K562 (cell line): ENCODE measurements around the gene NAIF1. TPM values are rescaled to one million over a fixed set of nuclear protein-coding genes. Genes with fewer than 3 reads are reported as not detected.

ENCODE experiments used
- BCOR ChIP-seq: fragments of 450-650 bp; IDR thresholded peaks from 2 replicates; pipeline ENCODE4 v1.6.1; 2016
- CREB1 ChIP-seq, 2 experiments: sonication (generic) in 1 of 2; formaldehyde crosslinking in 1 of 2; IDR thresholded peaks; 2 replicates each; pipeline versions ENCODE4 v1.6.1 to v1.8.0; 2012 to 2022; ENCODE audit warnings: inconsistent platforms in 1 of 2, mild to moderate bottlenecking in 1 of 2, missing genetic modification reagents in 1 of 2, moderate library complexity in 1 of 2
- FOSL1 ChIP-seq: fragments of 200-800 bp; sonication (Bioruptor generic); conservative IDR thresholded peaks from 2 replicates; pipeline ENCODE4 v1.6.1; 2016; ENCODE audit warnings: missing genetic modification characterization, missing compliant biosample characterization
- HOXB6 ChIP-seq: fragments of 250-450 bp; sonication (Bioruptor Pico); IDR thresholded peaks from 2 replicates; pipeline ENCODE4 v1.5.1; 2022; ENCODE audit warnings: mild to moderate bottlenecking, borderline replicate concordance
- MLLT1 ChIP-seq, 2 experiments: fragments of 450-650 bp; IDR thresholded peaks; 2 replicates each; pipeline ENCODE4 v1.6.1; 2016
- MTA1 ChIP-seq: fragments of 450-650 bp; IDR thresholded peaks from 2 replicates; pipeline ENCODE4 v1.6.1; 2017; ENCODE audit warnings: borderline replicate concordance
- NR4A1 ChIP-seq, 2 experiments: fragments of 250-450 bp in 1 of 2; fragments of 450-650 bp in 1 of 2; sonication (Bioruptor Pico) in 1 of 2; IDR thresholded peaks; 2 replicates each; pipeline versions ENCODE4 v1.4.0 to v1.6.1; 2016 to 2020; ENCODE audit warnings: mild to moderate bottlenecking in 2 of 2, missing compliant biosample characterization in 1 of 2, missing genetic modification characterization in 1 of 2, moderate library complexity in 1 of 2
- PHB ChIP-seq: fragments of 250-450 bp; sonication (Bioruptor Pico); IDR thresholded peaks from 2 replicates; pipeline ENCODE4 v1.5.0; 2021
- POLR2G ChIP-seq: fragments of 200-400 bp; formaldehyde crosslinking; IDR thresholded peaks from 2 replicates; pipeline ENCODE4 v1.6.1; 2017; ENCODE audit warnings: low read depth, mild to moderate bottlenecking, antibody characterized with exemption, low read length, moderate library complexity
- RFX5 ChIP-seq: IDR thresholded peaks from 2 replicates; pipeline ENCODE4 v1.6.1; 2011; ENCODE audit warnings: low read depth, mild to moderate bottlenecking, improper control_type of control experiment, low read length
- SMARCE1 ChIP-seq: fragments of 450-650 bp; IDR thresholded peaks from 2 replicates; pipeline ENCODE4 v1.7.1; 2016; ENCODE audit warnings: mild to moderate bottlenecking
- ZNF280B ChIP-seq: fragments of 250-450 bp; sonication (Bioruptor Pico); IDR thresholded peaks from 2 replicates; pipeline ENCODE4 v1.5.1; 2021; ENCODE audit warnings: mild to moderate bottlenecking
- polyA plus RNA-seq, 8 experiments: library from polyadenylated mRNA; depleted of rRNA in 4 of 8; stranded (reverse) in 5 of 8; unstranded in 3 of 8; fragments of >200 nt; fragmentation: Nextera tagmentation in 2 of 8; fragmentation: Illumina TruSeq in 1 of 8; extraction: Ambion mirVana in 2 of 8; extraction: Trizol in 1 of 8; gene quantifications; 2 replicates each; pipeline versions ENCODE4 v1.2.1 to v1.2.3, GENCODE V29; 2011 to 2014; ENCODE audit warnings: inconsistent platforms in 1 of 8, missing spikeins in 1 of 8
- total RNA-seq, 7 experiments: library from RNA; depleted of rRNA in 6 of 7; stranded (reverse); fragments of >200 nt in 6 of 7; fragmentation: Illumina TruSeq in 2 of 7; extraction: Trizol in 2 of 7; gene quantifications; 2 replicates each; pipeline versions ENCODE4 v1.2.1 to v1.2.3, GENCODE V29; 2011 to 2021; ENCODE audit warnings: low replicate concordance in 1 of 7
- TF ChIP-seq, protein P1 (sequence below), 2 experiments: fragments of 450-650 bp in 1 of 2; sonication (generic) in 1 of 2; formaldehyde crosslinking in 1 of 2; IDR thresholded peaks; 2 replicates each; pipeline versions ENCODE4 v1.7.1 to v1.9.0; 2016 to 2022; ENCODE audit warnings: inconsistent platforms in 1 of 2, mild to moderate bottlenecking in 1 of 2, missing genetic modification reagents in 1 of 2
- TF ChIP-seq, protein P2 (sequence below): fragments of 450-650 bp; formaldehyde crosslinking; IDR thresholded peaks from 2 replicates; pipeline ENCODE4 v1.4.0; 2020; ENCODE audit warnings: mild to moderate bottlenecking, moderate library complexity

NAIF1 gene
- total and polyA plus RNA-seq, 9 of the 15 experiments (the other 6 are each of a cell fraction or from before 2014, with no cell fraction given) = 4.8 to 26.6 (median 17.2) TPM

DNA sequence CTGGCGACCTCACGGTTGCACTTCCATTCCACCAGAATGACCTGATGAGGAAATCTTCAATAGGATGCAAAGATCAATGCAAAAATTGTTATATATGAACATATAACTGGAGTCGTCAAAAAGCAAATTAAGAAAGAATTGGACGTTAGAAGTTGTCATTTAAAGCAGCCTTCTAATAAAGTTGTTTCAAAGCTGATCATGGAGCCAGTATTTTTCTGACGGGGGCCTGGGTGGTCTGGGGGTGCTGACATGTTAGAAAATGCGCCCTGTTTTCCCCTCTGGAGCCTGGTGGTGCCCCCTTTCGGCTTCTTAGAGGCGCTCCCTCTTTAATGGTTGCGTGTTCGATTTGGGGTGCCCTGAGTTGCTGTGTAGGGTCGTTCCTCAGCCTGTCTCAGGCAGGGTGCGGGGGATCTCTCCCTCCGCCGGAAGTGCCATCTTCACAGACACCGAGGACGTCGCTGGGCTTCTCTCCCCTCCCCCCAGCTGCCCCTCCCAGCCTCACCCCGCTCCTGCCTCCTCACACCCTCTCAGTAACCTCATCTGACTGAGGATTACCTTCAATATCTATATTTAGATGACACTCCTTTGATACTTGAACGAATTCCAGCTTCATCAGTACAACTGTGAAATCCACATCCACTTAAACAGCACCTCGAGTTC is 42.1 kb upstream of the NAIF1 start (continued):
- TF ChIP-seq, protein P1, sequence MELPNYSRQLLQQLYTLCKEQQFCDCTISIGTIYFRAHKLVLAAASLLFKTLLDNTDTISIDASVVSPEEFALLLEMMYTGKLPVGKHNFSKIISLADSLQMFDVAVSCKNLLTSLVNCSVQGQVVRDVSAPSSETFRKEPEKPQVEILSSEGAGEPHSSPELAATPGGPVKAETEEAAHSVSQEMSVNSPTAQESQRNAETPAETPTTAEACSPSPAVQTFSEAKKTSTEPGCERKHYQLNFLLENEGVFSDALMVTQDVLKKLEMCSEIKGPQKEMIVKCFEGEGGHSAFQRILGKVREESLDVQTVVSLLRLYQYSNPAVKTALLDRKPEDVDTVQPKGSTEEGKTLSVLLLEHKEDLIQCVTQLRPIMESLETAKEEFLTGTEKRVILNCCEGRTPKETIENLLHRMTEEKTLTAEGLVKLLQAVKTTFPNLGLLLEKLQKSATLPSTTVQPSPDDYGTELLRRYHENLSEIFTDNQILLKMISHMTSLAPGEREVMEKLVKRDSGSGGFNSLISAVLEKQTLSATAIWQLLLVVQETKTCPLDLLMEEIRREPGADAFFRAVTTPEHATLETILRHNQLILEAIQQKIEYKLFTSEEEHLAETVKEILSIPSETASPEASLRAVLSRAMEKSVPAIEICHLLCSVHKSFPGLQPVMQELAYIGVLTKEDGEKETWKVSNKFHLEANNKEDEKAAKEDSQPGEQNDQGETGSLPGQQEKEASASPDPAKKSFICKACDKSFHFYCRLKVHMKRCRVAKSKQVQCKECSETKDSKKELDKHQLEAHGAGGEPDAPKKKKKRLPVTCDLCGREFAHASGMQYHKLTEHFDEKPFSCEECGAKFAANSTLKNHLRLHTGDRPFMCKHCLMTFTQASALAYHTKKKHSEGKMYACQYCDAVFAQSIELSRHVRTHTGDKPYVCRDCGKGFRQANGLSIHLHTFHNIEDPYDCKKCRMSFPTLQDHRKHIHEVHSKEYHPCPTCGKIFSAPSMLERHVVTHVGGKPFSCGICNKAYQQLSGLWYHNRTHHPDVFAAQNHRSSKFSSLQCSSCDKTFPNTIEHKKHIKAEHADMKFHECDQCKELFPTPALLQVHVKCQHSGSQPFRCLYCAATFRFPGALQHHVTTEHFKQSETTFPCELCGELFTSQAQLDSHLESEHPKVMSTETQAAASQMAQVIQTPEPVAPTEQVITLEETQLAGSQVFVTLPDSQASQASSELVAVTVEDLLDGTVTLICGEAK (IDR thresholded peaks at IDR 0.05) = peak; percentile 88
- TF ChIP-seq, protein P1 (CRISPR knock-in tag; IDR thresholded peaks at IDR 0.05) = peak; percentile 58; the same call in 1 of the 2 replicates
- no peak for TF ChIP-seq ZNF280B (CRISPR knock-in tag)
- TF ChIP-seq CREB1 (IDR thresholded peaks at IDR 0.05) = no peak
- no peak for TF ChIP-seq CREB1 (CRISPR knock-in tag; IDR thresholded peaks at IDR 0.05)
- TF ChIP-seq SMARCE1 = no peak
- TF ChIP-seq MTA1 = no peak
- TF ChIP-seq RFX5 = no peak
- TF ChIP-seq MLLT1 (IDR thresholded peaks at IDR 0.05) = no peak
- TF ChIP-seq NR4A1 (CRISPR knock-in tag; IDR thresholded peaks at IDR 0.05) = no peak
- TF ChIP-seq NR4A1 (tag; IDR thresholded peaks at IDR 0.05) = no peak
- no peak for TF ChIP-seq BCOR
- no peak for TF ChIP-seq HOXB6
- peak; percentile 48; the same call in 1 of the 2 replicates for TF ChIP-seq POLR2G
- TF ChIP-seq FOSL1 (tag) = no peak
- no peak for TF ChIP-seq PHB (CRISPR knock-in tag)
- TF ChIP-seq, protein P2, sequence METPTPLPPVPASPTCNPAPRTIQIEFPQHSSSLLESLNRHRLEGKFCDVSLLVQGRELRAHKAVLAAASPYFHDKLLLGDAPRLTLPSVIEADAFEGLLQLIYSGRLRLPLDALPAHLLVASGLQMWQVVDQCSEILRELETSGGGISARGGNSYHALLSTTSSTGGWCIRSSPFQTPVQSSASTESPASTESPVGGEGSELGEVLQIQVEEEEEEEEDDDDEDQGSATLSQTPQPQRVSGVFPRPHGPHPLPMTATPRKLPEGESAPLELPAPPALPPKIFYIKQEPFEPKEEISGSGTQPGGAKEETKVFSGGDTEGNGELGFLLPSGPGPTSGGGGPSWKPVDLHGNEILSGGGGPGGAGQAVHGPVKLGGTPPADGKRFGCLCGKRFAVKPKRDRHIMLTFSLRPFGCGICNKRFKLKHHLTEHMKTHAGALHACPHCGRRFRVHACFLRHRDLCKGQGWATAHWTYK (CRISPR knock-in tag) = no peak
